HPDE6-E6E7 (cell line): ENCODE results near the gene SUPT20H.

Source experiments
- DNase-seq: peaks from one replicate; pipeline ENCODE4 v3.0.0; 2011; ENCODE audit warnings: missing footprints; ENCODE audit errors: extremely low spot score

SUPT20H gene

DNA sequence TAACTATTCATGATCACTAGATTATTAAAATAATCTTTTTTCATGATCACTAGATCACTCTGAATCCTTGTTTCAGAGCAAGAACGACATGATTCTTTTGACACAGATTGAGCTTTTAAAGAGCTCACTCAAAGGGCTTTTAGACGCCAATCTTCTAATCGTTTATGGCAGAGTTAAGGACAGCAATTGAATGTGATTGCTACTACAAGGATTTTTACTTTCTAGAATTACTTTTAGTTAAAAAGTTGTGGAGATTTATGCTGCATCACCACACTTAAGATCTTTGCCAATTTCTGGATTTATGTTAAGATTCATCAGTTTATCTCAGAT lies 57.6 kb downstream of the SUPT20H start:
- DNase-seq = no peak

DNA sequence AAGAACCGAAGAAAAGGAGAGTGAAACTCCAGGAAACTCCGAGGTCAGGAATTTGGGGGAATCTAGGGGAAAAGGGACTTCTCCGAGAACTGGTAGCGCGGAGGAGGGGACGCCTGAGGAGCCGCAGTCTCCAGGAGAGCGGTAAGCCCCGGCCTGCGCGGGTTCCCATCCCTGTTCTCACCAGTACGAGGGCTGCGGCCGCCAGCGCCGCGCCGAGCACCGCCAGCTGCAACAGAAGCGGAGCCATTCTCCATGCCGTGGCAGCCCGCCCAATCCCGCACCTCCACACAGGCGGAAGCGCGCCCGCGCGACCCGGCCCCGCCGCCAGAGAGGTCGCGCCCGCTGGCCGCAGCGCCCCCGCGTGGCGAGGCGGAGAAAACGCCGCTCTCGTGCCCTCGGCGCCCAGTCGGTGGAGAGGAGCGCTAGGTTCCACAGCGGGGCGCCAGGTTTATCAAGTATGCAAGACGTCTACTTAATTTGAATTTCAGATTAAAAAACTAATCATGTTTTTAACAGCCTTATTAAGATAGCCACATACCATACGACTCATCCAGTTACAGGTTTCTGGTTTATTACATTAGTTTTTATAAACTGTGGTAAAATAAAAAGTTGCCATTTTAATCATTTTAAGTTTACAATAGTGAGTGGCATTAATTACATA lies 60.3 kb downstream of the SUPT20H start, which contains the start of gene ALG5:
Gene ALG5 (minus strand): TSS at position 287 of the 661 bp plus-strand sequence. CDS start 40 bp downstream, at position 247.
- peak; percentile 31 for DNase-seq

DNA sequence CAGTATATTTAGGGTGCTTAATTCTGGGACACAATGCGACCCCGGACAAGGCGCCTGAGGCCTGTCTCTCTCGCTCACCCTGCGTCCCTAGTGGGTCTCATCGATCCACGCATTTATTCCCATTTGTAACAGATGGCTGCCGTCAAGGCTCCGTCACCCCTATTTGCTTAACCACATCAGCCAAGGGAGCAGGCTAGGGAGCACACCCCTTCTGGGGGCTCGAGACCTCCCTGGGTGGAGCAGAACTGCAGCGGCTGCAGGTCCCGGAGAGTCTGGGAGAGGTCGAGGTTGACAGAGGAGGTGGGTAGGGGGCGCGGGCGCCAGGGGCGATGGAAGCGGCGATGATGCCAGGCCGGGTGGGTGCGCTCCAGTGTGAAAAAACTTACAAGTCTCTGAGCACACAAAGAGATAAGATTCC lies 60.9 kb downstream of the SUPT20H start:
- DNase-seq = no peak

DNA sequence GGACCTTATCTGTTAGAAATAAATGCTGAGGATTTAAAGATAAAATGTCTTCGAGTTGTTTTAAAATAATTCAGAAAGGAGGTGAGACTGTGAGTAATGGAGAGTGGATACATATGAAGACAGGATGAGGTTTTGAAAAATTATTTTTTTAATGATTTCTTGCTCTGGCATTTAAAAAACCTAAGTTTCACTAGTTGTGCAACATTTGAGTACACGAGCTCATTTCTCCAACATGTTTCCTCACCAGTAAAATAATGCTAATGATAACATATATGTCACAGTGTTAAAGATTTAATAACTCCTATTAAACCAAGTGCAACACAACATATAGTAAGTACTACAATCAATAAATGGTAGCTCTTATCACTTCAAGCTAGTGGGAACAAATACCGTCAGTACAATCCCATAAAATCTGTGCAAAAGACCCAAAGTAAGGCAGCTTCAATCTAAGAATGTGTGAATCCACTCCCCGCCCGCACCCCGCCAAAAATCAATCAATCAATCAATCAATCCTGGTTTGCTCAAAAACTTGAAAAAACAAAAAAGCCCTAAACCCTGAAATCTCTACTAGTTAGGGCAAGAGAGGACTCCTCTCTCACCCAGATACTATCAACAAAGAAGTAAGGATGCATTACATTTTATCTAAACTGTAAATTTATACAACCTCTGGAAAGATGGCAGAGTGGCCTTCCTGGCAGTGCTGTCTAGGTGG lies 61.6 kb downstream of the SUPT20H start:
- no peak for DNase-seq

DNA sequence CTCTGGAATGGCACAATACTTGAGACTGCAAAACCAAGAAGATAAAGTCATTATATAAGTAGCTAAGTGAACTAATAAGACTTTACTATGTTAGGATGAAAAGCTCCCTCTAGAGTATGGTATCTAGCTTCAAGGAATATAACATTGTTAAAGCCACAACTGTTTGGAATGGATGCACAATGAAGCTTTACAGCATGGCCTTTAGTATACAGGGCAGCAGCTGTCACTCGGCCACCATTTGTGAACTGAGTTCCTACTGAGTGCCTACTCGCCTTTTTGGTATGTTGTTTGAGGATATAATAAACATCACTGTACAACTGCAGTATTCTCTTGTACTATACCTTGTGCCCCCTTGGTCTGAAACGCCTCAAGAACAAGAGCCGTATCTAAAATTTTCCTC lies 67.1 kb downstream of the SUPT20H start:
- no peak for DNase-seq

DNA sequence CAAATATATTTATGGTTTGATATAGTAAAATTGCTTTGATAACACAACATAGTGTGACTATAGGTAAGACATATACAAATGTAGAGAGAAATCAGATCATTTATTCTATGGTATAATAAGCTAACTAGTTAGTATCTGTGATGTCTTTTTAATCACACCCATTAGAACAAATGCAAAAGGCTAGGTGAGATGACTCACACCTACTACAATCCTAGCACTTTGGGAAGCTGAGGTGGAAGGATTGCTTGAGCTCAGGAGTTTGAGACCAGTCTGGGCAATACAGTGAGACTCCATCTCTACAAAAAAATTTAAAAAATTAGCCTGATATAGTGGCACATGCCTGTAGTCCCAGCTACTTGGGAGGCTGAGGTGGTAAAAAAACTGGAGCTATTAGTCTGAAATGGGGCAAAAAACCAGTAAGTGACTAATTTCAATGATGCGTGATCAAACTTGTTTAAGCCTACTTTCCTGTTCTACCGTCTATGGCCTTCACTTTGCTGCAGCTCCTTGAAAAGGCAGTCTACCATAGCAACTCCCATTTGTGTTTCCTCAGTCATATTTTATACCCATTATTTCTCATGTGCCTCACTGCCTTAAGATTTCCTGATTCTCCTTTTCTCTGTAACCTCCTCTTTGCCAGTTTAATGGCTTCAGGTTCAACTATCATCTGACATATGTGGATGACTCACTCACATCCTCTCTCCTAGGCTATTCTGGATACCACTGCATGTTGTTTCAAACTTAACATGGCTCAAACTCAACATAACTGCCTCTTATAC lies 72.8 kb downstream of the SUPT20H start:
- DNase-seq = no peak

DNA sequence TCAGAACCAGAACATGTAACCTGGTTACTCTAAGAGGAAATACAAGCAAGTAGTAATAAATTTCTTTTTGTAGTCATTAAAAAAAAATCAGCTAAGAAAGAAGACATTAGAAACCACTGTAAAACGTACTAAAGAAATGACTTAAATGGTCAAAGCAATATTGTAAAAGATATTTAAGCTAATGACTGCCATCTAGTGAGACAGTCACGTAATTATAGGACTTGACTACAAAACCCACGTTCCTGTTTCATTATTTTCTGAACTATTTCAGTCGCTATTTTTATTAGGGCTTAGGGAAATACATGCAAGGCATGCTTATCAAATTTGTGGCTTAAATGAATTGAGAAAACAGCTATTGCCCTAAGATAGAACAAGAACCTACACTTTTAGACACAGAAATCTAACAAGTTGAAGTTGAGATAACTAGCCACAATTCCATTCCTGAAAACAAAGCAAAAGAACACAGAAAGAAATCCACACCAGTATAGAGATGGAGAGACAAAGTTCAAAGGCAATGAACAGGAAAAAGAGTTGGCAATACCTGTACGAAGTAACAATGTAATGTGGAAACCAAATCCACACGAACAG lies 78.2 kb downstream of the SUPT20H start:
- no peak for DNase-seq

- no peak for DNase-seq
These were observed 80.0 kb downstream of the SUPT20H start for GRCh38 chr13:36979361-36980050.

- no peak for DNase-seq
These were observed 84.3 kb downstream of the SUPT20H start for GRCh38 chr13:36975172-36975571.

- no peak for DNase-seq
These were observed 85.7 kb downstream of the SUPT20H start for GRCh38 chr13:36973621-36974295.

DNA sequence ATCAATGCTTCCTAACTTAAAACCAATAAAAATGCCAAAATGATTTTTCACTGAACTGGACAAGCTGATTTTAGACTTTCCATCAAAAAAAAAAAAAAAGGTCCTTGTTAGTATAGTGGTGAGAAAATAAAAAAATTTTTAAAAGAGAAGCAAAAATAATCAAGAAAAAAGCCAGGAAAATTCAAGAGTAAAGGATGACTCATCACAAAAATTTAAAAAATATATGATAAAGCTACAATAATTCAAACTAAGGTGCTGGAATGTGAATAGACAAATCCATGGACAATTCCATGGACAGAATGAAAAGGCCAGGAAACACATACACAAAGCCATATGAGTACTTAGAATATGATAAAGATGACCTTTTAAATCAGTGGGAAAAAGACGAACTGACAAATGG lies 86.5 kb downstream of the SUPT20H start:
- no peak for DNase-seq

- no peak for DNase-seq
These were observed 93.1 kb downstream of the SUPT20H start for GRCh38 chr13:36966404-36966803.

GRCh38 chr13:36965767-36966166 lies 93.7 kb downstream of the SUPT20H start:
- DNase-seq = peak; percentile 57

DNA sequence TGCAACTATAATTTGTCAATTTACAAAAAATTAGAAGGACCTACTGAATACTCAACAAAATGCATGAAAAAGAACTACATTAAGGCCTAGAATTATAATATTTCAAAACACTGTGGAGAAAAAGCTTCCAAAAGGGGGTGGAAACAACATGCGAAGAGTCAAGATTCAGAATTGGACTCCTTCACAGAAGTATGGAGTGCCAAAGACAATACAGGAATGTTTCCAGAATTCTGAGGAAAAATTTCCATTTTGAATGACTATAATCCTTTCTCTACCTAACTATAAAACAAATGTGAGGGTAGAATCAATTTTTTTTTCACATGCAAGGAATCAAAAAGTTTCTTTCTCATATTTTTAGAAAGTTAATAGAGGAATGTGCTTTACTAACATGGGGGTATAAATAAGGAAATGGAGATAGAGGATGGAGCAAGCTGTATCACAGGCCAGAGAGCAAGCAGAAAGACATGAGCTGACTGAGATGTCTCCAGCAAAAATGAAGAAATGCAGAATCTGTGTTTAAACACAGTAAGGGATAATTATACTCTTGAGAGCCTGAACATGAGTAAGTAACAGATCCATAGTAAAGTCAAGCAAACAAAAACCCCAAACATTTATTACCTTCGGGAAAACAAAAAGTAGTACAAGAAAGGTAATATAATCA lies 99.9 kb downstream of the SUPT20H start:
- DNase-seq = no peak
